ENCODE results near the gene YIF1A.

GRCh38 chr11:66312549-66313320 lies 23.8 kb upstream of the YIF1A start:
- TF ChIP-seq CTCF (IDR thresholded peaks at IDR 0.05) (peak in 1 of 4 experiments; percentile 7), POLR2AphosphoS5 (IDR thresholded peaks at IDR 0.05) (peak; percentile 29), POLR2A (IDR thresholded peaks at IDR 0.05) (peak; percentile 45 to 57), EP300 (IDR thresholded peaks at IDR 0.05) (no peak)
